ENCODE results near the gene GUK1.

The GUK1 gene

GRCh38 chr1:228139406-228139930, 611 bp upstream of the GUK1 start:
- H3K4me2 ChIP-seq (ENCODE audit: low read depth, low read length, poor library complexity, severe bottlenecking) = peak overlapping the region; percentile 65

GRCh38 chr1:228140724-228141225, 696 bp downstream of the GUK1 start:
- Histone ChIP-seq H3K9me3 (ENCODE audit: insufficient read depth, low read depth, low read length) (no peaks in the 10 kb centered on the region), H3K79me2 (ENCODE audit: insufficient read depth, low read length) (peaks cover 56% of the 10 kb centered on the region), H3K4me3 (ENCODE audit: low read length, poor library complexity, severe bottlenecking) (peak overlapping the region; percentile 99), H3K36me3 (ENCODE audit: insufficient read depth, low read length) (no peaks in the 10 kb centered on the region; the same call in 1 of the 2 replicates), H3K4me1 (ENCODE audit: insufficient read depth, low read length, poor library complexity, severe bottlenecking) (peaks cover 35% of the 10 kb centered on the region), H3K4me2 (ENCODE audit: low read depth, low read length, poor library complexity, severe bottlenecking) (peak overlapping the region; percentile 95), H3K9me2 (replicated peaks; ENCODE audit: low read depth, low read length) (no peaks in the 10 kb centered on the region), H3K9ac (ENCODE audit: low read depth, low read length, poor library complexity, severe bottlenecking) (peak overlapping the region; percentile 93), H2AFZ (ENCODE audit: low read length) (no peak overlapping the region; the same call in 1 of the 2 replicates), H4K20me1 (ENCODE audit: insufficient read depth, low read length, poor library complexity, severe bottlenecking) (peaks cover 54% of the 10 kb centered on the region), H3F3A (ENCODE audit: low read depth) (no peaks in the 10 kb centered on the region), H3K27me3 (ENCODE audit: insufficient read depth, low read length, poor library complexity, severe bottlenecking) (no peaks in the 10 kb centered on the region)
- TF ChIP-seq EZH2phosphoT487 (IDR thresholded peaks at IDR 0.05; ENCODE audit: borderline replicate concordance) = no peak
- TF ChIP-seq CTCF (conservative IDR thresholded peaks at IDR 0.05; ENCODE audit: low read length) = no peak

More at GRCh38 chr1:228139406-228139930, 611 bp upstream of the GUK1 start:
- peak overlapping the region; percentile 63 for H3K9ac ChIP-seq (ENCODE audit: low read depth, low read length, poor library complexity, severe bottlenecking)
- H2AFZ ChIP-seq (ENCODE audit: low read length) = peak overlapping the region; percentile 70
- no peaks in the 10 kb centered on the region for H3K27me3 ChIP-seq (ENCODE audit: insufficient read depth, low read length, poor library complexity, severe bottlenecking)
- no peaks in the 10 kb centered on the region for H3K9me2 ChIP-seq (replicated peaks; ENCODE audit: low read depth, low read length)
- peaks cover 34% of the 10 kb centered on the region for H3K4me1 ChIP-seq (ENCODE audit: insufficient read depth, low read length, poor library complexity, severe bottlenecking)
- H3K36me3 ChIP-seq (ENCODE audit: insufficient read depth, low read length) = no peaks in the 10 kb centered on the region
- H4K20me1 ChIP-seq (ENCODE audit: insufficient read depth, low read length, poor library complexity, severe bottlenecking) = peaks cover 42% of the 10 kb centered on the region
- H3K9me3 ChIP-seq (ENCODE audit: insufficient read depth, low read depth, low read length) = no peaks in the 10 kb centered on the region
- TF ChIP-seq EZH2phosphoT487 (IDR thresholded peaks at IDR 0.05; ENCODE audit: borderline replicate concordance) (no peak), CTCF (conservative IDR thresholded peaks at IDR 0.05; ENCODE audit: low read length) (no peak)
- no peaks in the 10 kb centered on the region for H3F3A ChIP-seq (ENCODE audit: low read depth)
- peaks cover 43% of the 10 kb centered on the region for H3K79me2 ChIP-seq (ENCODE audit: insufficient read depth, low read length)
- H3K4me3 ChIP-seq (ENCODE audit: low read length, poor library complexity, severe bottlenecking) = peak overlapping the region; percentile 99

DNA sequence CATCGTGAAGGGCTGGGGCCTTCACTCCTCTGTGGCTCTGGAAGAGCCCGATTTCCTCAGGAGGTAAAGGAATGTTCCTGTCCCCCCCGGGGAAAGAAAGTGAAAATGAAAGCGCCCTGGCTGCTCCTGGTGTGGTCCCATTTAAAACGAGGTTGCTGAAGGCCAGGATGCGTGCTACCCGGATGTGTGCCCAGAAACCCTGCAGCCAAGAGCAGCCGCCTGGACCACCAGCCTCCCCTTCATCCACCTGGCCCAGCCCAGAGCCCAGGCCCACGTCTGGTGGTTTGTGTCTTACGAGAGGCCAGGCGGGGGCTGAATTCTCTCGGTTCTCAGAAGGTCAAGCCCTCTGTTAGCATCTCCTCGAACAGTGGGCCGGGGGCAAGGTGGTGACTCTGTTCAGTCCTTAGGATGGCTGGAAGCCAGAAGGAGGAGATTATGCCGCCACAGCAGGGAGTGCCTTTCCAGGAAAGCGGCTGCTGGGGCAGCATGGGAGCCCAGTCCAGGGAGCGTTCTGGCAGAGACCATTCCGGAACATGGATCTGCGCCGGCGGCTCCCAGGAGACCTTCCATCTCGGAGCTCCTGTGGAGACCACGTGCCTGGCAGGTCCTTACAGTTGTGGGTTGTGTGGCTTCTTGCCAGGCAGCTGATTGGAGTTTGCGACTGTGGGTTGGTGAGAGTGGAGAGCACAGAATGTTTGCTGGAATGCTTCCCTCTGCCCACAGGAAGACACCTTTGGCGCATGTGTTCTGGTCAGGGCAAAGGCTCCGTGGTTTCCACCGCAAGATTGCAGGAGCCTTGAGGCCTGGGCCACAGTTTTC, 1.4 kb downstream of the GUK1 start:
- peaks cover 35% of the 10 kb centered on the region for H3K4me1 ChIP-seq (ENCODE audit: insufficient read depth, low read length, poor library complexity, severe bottlenecking)
- peak overlapping the region; percentile 95 for H3K4me2 ChIP-seq (ENCODE audit: low read depth, low read length, poor library complexity, severe bottlenecking)
- no peaks in the 10 kb centered on the region; the same call in 1 of the 2 replicates for H3K36me3 ChIP-seq (ENCODE audit: insufficient read depth, low read length)
- peak overlapping the region; percentile 93 for H3K9ac ChIP-seq (ENCODE audit: low read depth, low read length, poor library complexity, severe bottlenecking)
- no peaks in the 10 kb centered on the region for H3K27me3 ChIP-seq (ENCODE audit: insufficient read depth, low read length, poor library complexity, severe bottlenecking)
- H3K79me2 ChIP-seq (ENCODE audit: insufficient read depth, low read length) = peaks cover 63% of the 10 kb centered on the region
- no peaks in the 10 kb centered on the region for H3F3A ChIP-seq (ENCODE audit: low read depth)
- no peak overlapping the region for H2AFZ ChIP-seq (ENCODE audit: low read length)
- H4K20me1 ChIP-seq (ENCODE audit: insufficient read depth, low read length, poor library complexity, severe bottlenecking) = peaks cover 61% of the 10 kb centered on the region
- no peaks in the 10 kb centered on the region for H3K9me2 ChIP-seq (replicated peaks; ENCODE audit: low read depth, low read length)
- H3K9me3 ChIP-seq (ENCODE audit: insufficient read depth, low read depth, low read length) = no peaks in the 10 kb centered on the region
- H3K4me3 ChIP-seq (ENCODE audit: low read length, poor library complexity, severe bottlenecking) = peak overlapping the region; percentile 99
- TF ChIP-seq CTCF (conservative IDR thresholded peaks at IDR 0.05; ENCODE audit: low read length) = no peak
- TF ChIP-seq EZH2phosphoT487 (IDR thresholded peaks at IDR 0.05; ENCODE audit: borderline replicate concordance) = no peak

Data from Loucy (cell line).